Keratinocyte (primary cell): Measurements from ENCODE around the gene ZBTB17. TPM values are rescaled to one million over a fixed set of nuclear protein-coding genes. Genes with fewer than 3 reads are reported as not detected.

ENCODE experiments used
- DNase-seq: peaks from one replicate; pipeline ENCODE4 v3.0.0-alpha.2; 2011; ENCODE audit warnings: low read depth, missing footprints, low spot score
- FAIRE-seq: peaks from 2 replicates; lab custom pipeline; 2011; peaks lifted over from hg19 to GRCh38; lab: Jason Lieb, UNC
- H2AFZ ChIP-seq: 2 replicates; pipeline ENCODE4 v1.6.0; 2012; ENCODE audit warnings: low read length, control low read depth, inconsistent platforms; ENCODE audit not compliant: control insufficient read depth
- H3K27ac ChIP-seq: 2 replicates; pipeline ENCODE4 v1.5.1; 2011; ENCODE audit warnings: low read length; ENCODE audit not compliant: control insufficient read depth, insufficient read depth
- H3K27me3 ChIP-seq: 3 replicates; pipeline ENCODE4 v1.6.0; 2011; ENCODE audit warnings: low read length; ENCODE audit not compliant: control insufficient read depth, insufficient read depth; ENCODE audit errors: extremely low read depth
- H3K36me3 ChIP-seq, 2 experiments: 2 replicates in 1 of 2; 3 replicates in 1 of 2; pipeline ENCODE4 v1.5.1; 2011; ENCODE audit warnings: low read length in 2 of 2, mild to moderate bottlenecking in 1 of 2; ENCODE audit not compliant: control insufficient read depth in 2 of 2, insufficient read depth in 2 of 2; ENCODE audit errors: extremely low read depth in 1 of 2
- H3K4me1 ChIP-seq: 3 replicates; pipeline ENCODE4 v1.5.1; 2011; ENCODE audit warnings: low read length; ENCODE audit not compliant: control insufficient read depth, insufficient read depth; ENCODE audit errors: extremely low read depth
- H3K4me2 ChIP-seq: 3 replicates; pipeline ENCODE4 v1.6.0; 2011; ENCODE audit warnings: low read depth, low read length; ENCODE audit not compliant: control insufficient read depth, insufficient read depth; ENCODE audit errors: extremely low read depth
- H3K4me3 ChIP-seq, 3 experiments: fragments of 200-600 bp in 1 of 3; sonication (generic) in 1 of 3; 2 replicates in 2 of 3; 3 replicates in 1 of 3; pipeline ENCODE4 v1.5.1; 2011 to 2016; ENCODE audit warnings: low read length in 3 of 3, mild to moderate bottlenecking in 3 of 3, control low read depth in 2 of 3, inconsistent platforms in 1 of 3, low read depth in 1 of 3, mixed read lengths in 1 of 3, mixed run types in 1 of 3, moderate library complexity in 1 of 3; ENCODE audit not compliant: control insufficient read depth in 2 of 3, insufficient read depth in 2 of 3; ENCODE audit errors: extremely low read depth in 1 of 3
- H3K79me2 ChIP-seq: 2 replicates; pipeline ENCODE4 v1.6.0; 2012; ENCODE audit warnings: low read length; ENCODE audit not compliant: control insufficient read depth, insufficient read depth
- H3K9ac ChIP-seq: 3 replicates; pipeline ENCODE4 v1.6.0; 2011; ENCODE audit warnings: low read length; ENCODE audit not compliant: control insufficient read depth, insufficient read depth; ENCODE audit errors: extremely low read depth
- H3K9me1 ChIP-seq: 3 replicates; pipeline ENCODE4 v1.6.0; 2011; ENCODE audit warnings: low read length; ENCODE audit not compliant: control insufficient read depth, insufficient read depth; ENCODE audit errors: extremely low read depth
- H3K9me3 ChIP-seq: 2 replicates; pipeline ENCODE4 v1.5.1; 2012; ENCODE audit warnings: low read depth, low read length; ENCODE audit not compliant: control insufficient read depth
- H4K20me1 ChIP-seq: 3 replicates; pipeline ENCODE4 v1.6.0; 2011; ENCODE audit warnings: low read length; ENCODE audit not compliant: control insufficient read depth, insufficient read depth; ENCODE audit errors: extremely low read depth
- CTCF ChIP-seq, 3 experiments: IDR thresholded peaks in 1 of 3; conservative IDR thresholded peaks in 1 of 3; optimal IDR thresholded peaks in 1 of 3; 2 replicates in 2 of 3; 3 replicates in 1 of 3; pipeline versions ENCODE3 to v1.5.1; 2011; ENCODE audit warnings: low read length in 3 of 3, mild to moderate bottlenecking in 3 of 3, moderate library complexity in 2 of 3, control low read depth in 1 of 3, inconsistent platforms in 1 of 3; ENCODE audit not compliant: insufficient read depth in 2 of 3; ENCODE audit errors: extremely low read depth in 1 of 3
- EZH2 ChIP-seq: IDR thresholded peaks from one replicate; pipeline ENCODE4 v1.6.1; 2012; ENCODE audit warnings: inconsistent platforms, mild to moderate bottlenecking, low read length, moderate library complexity
- dilution Hi-C: fragments of 300-500 bp; cut with MboI; formaldehyde crosslinking; loops from one replicate; pipeline ENCODE4 v1.7.0; 2020; ENCODE audit warnings: low sequenced_read_pairs; ENCODE audit not compliant: extremely low pct_ligation_motif_present
- polyA plus RNA-seq, 5 experiments: library from polyadenylated mRNA; depleted of rRNA in 3 of 5; stranded (reverse) in 3 of 5; stranded (forward) in 1 of 5; unstranded in 1 of 5; fragments of >200 nt; gene quantifications; 1 replicate in 1 of 5; 2 replicates in 3 of 5; 3 replicates in 1 of 5; pipeline versions ENCODE4 v1.2.1 to v1.2.3, GENCODE V29; 2011 to 2012; ENCODE audit warnings: missing spikeins in 2 of 5, low read depth in 1 of 5, low replicate concordance in 1 of 5

The ZBTB17 gene
- polyA plus RNA-seq, 1 donor (not counting 4 experiments of a cell fraction or from before 2014, with no cell fraction given), result 18.4 TPM

GRCh38 chr1:15991427-15992186 lies 15.7 kb upstream of the ZBTB17 start:
- Histone ChIP-seq H3K4me1 (no peaks in the 10 kb centered on the region), H3K27me3 (no peaks in the 10 kb centered on the region), H3K36me3 (no peaks in the 10 kb centered on the region), H3K9ac (no peak overlapping the region), H3K9me1 (no peaks in the 10 kb centered on the region), H2AFZ (no peak overlapping the region), H3K9me3 (no peaks in the 10 kb centered on the region), H3K79me2 (no peaks in the 10 kb centered on the region), H3K4me3 (no peak overlapping the region), H3K27ac (no peak overlapping the region), H3K4me2 (no peak overlapping the region), H4K20me1 (no peaks in the 10 kb centered on the region)
- no peak for DNase-seq
- TF ChIP-seq EZH2 (no peak), CTCF (optimal IDR thresholded peaks at IDR 0.05 in 1 of 3, IDR thresholded peaks at IDR 0.05 in 1 of 3, conservative IDR thresholded peaks at IDR 0.05 in 1 of 3; ENCODE audit: extremely low read depth in 1 of 3, insufficient read depth in 2 of 3, low read length in 3 of 3) (no peak)
- dilution Hi-C loops, result no loop called here
- no peak for FAIRE-seq

DNA sequence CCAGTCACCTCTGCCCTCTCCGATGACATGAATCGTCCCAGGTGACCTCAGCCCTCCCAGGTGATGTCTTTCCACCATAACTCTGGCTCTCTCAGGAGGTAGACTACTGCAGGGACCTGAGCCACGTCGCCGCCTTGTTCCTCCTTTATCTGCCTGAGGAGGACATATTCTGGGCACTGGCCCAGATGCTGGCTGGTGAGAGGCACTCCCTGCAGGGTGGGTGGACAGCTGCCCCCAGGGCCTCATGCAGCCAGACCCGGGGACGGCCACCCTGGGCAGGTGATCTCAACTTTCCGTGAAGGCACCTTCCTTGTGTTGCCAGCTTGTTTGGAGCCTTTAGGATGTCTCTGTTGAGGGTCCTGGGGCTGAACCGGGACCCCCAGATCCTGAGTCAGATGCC lies 13.9 kb upstream of the ZBTB17 start:
- no peak overlapping the region for H3K9ac ChIP-seq
- H3K9me1 ChIP-seq, result no peaks in the 10 kb centered on the region
- peaks cover 2% of the 10 kb centered on the region for H3K4me1 ChIP-seq
- no peak overlapping the region for H2AFZ ChIP-seq
- H3K27me3 ChIP-seq, result no peaks in the 10 kb centered on the region
- H3K36me3 ChIP-seq, result no peaks in the 10 kb centered on the region
- DNase-seq (no peak), FAIRE-seq (no peak)
- no peaks in the 10 kb centered on the region for H3K79me2 ChIP-seq
- no peaks in the 10 kb centered on the region for H3K9me3 ChIP-seq
- TF ChIP-seq CTCF (optimal IDR thresholded peaks at IDR 0.05 in 1 of 3, IDR thresholded peaks at IDR 0.05 in 1 of 3, conservative IDR thresholded peaks at IDR 0.05 in 1 of 3; ENCODE audit: extremely low read depth in 1 of 3, insufficient read depth in 2 of 3, low read length in 3 of 3), result no peak
- TF ChIP-seq EZH2, result no peak
- H4K20me1 ChIP-seq, result no peaks in the 10 kb centered on the region
- dilution Hi-C loops, result no loop called here
- H3K4me3 ChIP-seq, result no peak overlapping the region
- H3K27ac ChIP-seq, result no peak overlapping the region
- no peak overlapping the region for H3K4me2 ChIP-seq
